ENCODE measurements around the gene IL4R. TPM values are rescaled to one million over a fixed set of nuclear protein-coding genes. Genes with fewer than 3 reads are reported as not detected.

The IL4R gene
- total and polyA plus RNA-seq, 2 of the 13 experiments (the other 11 are each of a cell fraction or from before 2014, with no cell fraction given): 15.9 to 49.6 TPM

- TF ChIP-seq SOX13 (IDR thresholded peaks at IDR 0.05) (peak; percentile 69), SOX13 (CRISPR knock-in tag; conservative IDR thresholded peaks at IDR 0.05 in 1 of 2, IDR thresholded peaks at IDR 0.05 in 1 of 2) (peak in 1 of 2 experiments; percentile 93; a peak in 2 of 4 replicates), FOXM1 (CRISPR knock-in tag; IDR thresholded peaks at IDR 0.05) (no peak), ZNF556 (CRISPR knock-in tag; IDR thresholded peaks at IDR 0.05; ENCODE audit: borderline replicate concordance) (peak; percentile 82; the same call in 1 of the 2 replicates), ZFP90 (CRISPR knock-in tag; IDR thresholded peaks at IDR 0.05; ENCODE audit: borderline replicate concordance) (peak; percentile 84; the same call in 1 of the 2 replicates), ZNF674 (CRISPR knock-in tag; IDR thresholded peaks at IDR 0.05; ENCODE audit: low read depth) (no peak), TEAD2 (CRISPR knock-in tag; IDR thresholded peaks at IDR 0.05) (no peak), ZNF570 (CRISPR knock-in tag; IDR thresholded peaks at IDR 0.05; ENCODE audit: borderline replicate concordance) (0 out of 2 replicates have a peak, but pooled peaks have one; percentile 50), ZNF724P (CRISPR knock-in tag; IDR thresholded peaks at IDR 0.05; ENCODE audit: borderline replicate concordance) (0 out of 2 replicates have a peak, but pooled peaks have one; percentile 83), ZSCAN9 (CRISPR knock-in tag; IDR thresholded peaks at IDR 0.05; ENCODE audit: borderline replicate concordance) (peak; percentile 92; the same call in 1 of the 2 replicates), ZNF629 (CRISPR knock-in tag; conservative IDR thresholded peaks at IDR 0.05) (0 out of 2 replicates have a peak, but pooled peaks have one; percentile 62), SMARCE1 (IDR thresholded peaks at IDR 0.05; ENCODE audit: borderline replicate concordance) (peak; percentile 83; the same call in 1 of the 2 replicates), ARID3A (IDR thresholded peaks at IDR 0.05; ENCODE audit: low read depth, low read length) (peak; percentile 94), ZNF737 (CRISPR knock-in tag; IDR thresholded peaks at IDR 0.05; ENCODE audit: borderline replicate concordance) (no peak), NPAS2 (CRISPR knock-in tag; IDR thresholded peaks at IDR 0.05; ENCODE audit: borderline replicate concordance) (no peak), ZNF12 (CRISPR knock-in tag; IDR thresholded peaks at IDR 0.05) (peak; percentile 61; the same call in 1 of the 2 replicates), TEAD3 (CRISPR knock-in tag; optimal IDR thresholded peaks at IDR 0.05; ENCODE audit: borderline replicate concordance) (peak; percentile 91), ZNF484 (CRISPR knock-in tag; IDR thresholded peaks at IDR 0.05; ENCODE audit: borderline replicate concordance, low read depth) (no peak), CENPX (CRISPR knock-in tag; IDR thresholded peaks at IDR 0.05) (no peak), THYN1 (CRISPR knock-in tag; IDR thresholded peaks at IDR 0.05; ENCODE audit: borderline replicate concordance, low read depth) (0 out of 2 replicates have a peak, but pooled peaks have one; percentile 46), KDM5A (IDR thresholded peaks at IDR 0.05; ENCODE audit: borderline replicate concordance, low read length) (peak; percentile 15; the same call in 1 of the 2 replicates), ZNF441 (CRISPR knock-in tag; IDR thresholded peaks at IDR 0.05; ENCODE audit: borderline replicate concordance) (peak; percentile 85; the same call in 1 of the 2 replicates), RORA (CRISPR knock-in tag; IDR thresholded peaks at IDR 0.05) (no peak), SP140L (CRISPR knock-in tag; IDR thresholded peaks at IDR 0.05; ENCODE audit: borderline replicate concordance) (no peak), TOE1 (CRISPR knock-in tag; IDR thresholded peaks at IDR 0.05) (no peak), ZNF230 (CRISPR knock-in tag; IDR thresholded peaks at IDR 0.05) (peak; percentile 11; the same call in 1 of the 2 replicates), ZMYM3 (CRISPR knock-in tag; IDR thresholded peaks at IDR 0.05) (peak; percentile 94), ZNF121 (CRISPR knock-in tag; IDR thresholded peaks at IDR 0.05) (peak; percentile 83)
- TF ChIP-seq, protein P1, sequence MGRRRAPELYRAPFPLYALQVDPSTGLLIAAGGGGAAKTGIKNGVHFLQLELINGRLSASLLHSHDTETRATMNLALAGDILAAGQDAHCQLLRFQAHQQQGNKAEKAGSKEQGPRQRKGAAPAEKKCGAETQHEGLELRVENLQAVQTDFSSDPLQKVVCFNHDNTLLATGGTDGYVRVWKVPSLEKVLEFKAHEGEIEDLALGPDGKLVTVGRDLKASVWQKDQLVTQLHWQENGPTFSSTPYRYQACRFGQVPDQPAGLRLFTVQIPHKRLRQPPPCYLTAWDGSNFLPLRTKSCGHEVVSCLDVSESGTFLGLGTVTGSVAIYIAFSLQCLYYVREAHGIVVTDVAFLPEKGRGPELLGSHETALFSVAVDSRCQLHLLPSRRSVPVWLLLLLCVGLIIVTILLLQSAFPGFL (CRISPR knock-in tag; IDR thresholded peaks at IDR 0.05): no peak
Measured at GRCh38 chr16:27273670-27274423, 39.9 kb upstream of the IL4R start (continued).

Data from HepG2 (cell line).